Muscle of leg (tissue), 11 donors: ENCODE measurements around the gene DLX3. TPM values are rescaled to one million over a fixed set of nuclear protein-coding genes. Genes with fewer than 3 reads are reported as not detected.

Source experiments
- DNase-seq: peaks from one replicate; pipeline ENCODE4 v3.0.0; 2013
- H3K27ac ChIP-seq: one replicate; pipeline ENCODE4 v1.5.1; 2013; ENCODE audit warnings: mild to moderate bottlenecking, low read length, control low read depth
- H3K27me3 ChIP-seq: one replicate; pipeline ENCODE4 v1.6.1; 2013; ENCODE audit warnings: low read length; ENCODE audit not compliant: control insufficient read depth, insufficient read depth
- H3K36me3 ChIP-seq: one replicate; pipeline ENCODE4 v1.6.1; 2013; ENCODE audit warnings: low read length; ENCODE audit not compliant: control insufficient read depth, insufficient read depth
- H3K4me1 ChIP-seq: one replicate; pipeline ENCODE4 v1.6.1; 2013; ENCODE audit warnings: low read length; ENCODE audit not compliant: control insufficient read depth, insufficient read depth
- H3K4me3 ChIP-seq: one replicate; pipeline ENCODE4 v1.5.1; 2013; ENCODE audit warnings: low read length, control low read depth
- H3K9me3 ChIP-seq: replicated peaks from 2 replicates; pipeline ENCODE4 v1.6.1; 2013; ENCODE audit warnings: low read depth, low read length; ENCODE audit not compliant: control insufficient read depth
- WGBS: methylation state at CpG from one replicate; pipeline ENCODE4 v1.1.5; 2013; ENCODE audit warnings: missing lambda C conversion rate; ENCODE audit not compliant: insufficient coverage; 5-methylcytosine and 5-hydroxymethylcytosine counted together
- polyA plus RNA-seq, 8 donors: library from polyadenylated mRNA; unstranded; fragments of 120-200 nt; gene quantifications; one replicate each; pipeline versions ENCODE4 v1.2.1 to v1.2.3, GENCODE V29; 2013; ENCODE audit warnings: inconsistent platforms in 1 of 8, low replicate concordance in 1 of 8; ENCODE audit not compliant: insufficient read length in 8 of 8, insufficient read depth in 1 of 8
- total RNA-seq: library from RNA; stranded (reverse); fragments of 120-200 nt; gene quantifications from one replicate; pipeline ENCODE4 v1.2.4, GENCODE V29; 2013

The DLX3 gene
- total and polyA plus RNA-seq, 9 donors, result 0.06 to 1.1 (median 0.11) TPM; not detected in 4

- Histone ChIP-seq H3K9me3 (no peaks in the 10 kb centered on the region), H3K27me3 (peaks cover 64% of the 10 kb centered on the region), H3K27ac (no peak overlapping the region), H3K4me1 (no peaks in the 10 kb centered on the region), H3K36me3 (no peaks in the 10 kb centered on the region), H3K4me3 (no peak overlapping the region)
- no CpG with 5 or more reads among the region's 3 CpGs for WGBS
- DNase-seq, result no peak
These were observed 37.7 kb downstream of the DLX3 start for GRCh38 chr17:49957350-49957749.

- Histone ChIP-seq H3K9me3 (no peaks in the 10 kb centered on the region), H3K4me1 (no peaks in the 10 kb centered on the region), H3K4me3 (no peak overlapping the region), H3K27ac (no peak overlapping the region), H3K27me3 (peaks cover 64% of the 10 kb centered on the region), H3K36me3 (no peaks in the 10 kb centered on the region)
- DNase-seq, result no peak
- WGBS, result 61% methylated on average over 4 of the region's 4 CpGs
These were observed 38.2 kb downstream of the DLX3 start for GRCh38 chr17:49956780-49957179.

DNA sequence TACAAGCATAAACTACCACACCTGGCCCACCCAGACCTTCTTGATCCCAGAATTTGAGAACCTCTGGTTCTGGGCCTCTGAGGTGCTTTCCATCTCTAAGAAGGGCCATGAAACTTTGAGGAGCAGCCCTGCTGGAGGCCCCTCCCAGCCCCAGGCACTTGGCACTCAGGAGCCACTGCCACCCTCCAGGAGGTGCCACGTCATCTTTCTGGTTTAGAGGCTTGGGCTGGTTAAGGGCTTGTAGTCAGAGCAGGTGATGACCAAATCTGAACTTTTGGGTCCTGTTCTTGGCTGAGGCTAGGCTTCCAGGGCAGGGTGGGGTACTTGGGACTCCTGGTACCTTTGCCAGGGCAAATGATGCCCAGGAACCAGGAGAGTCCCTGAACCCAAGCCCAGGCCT, 39.9 kb downstream of the DLX3 start:
- Histone ChIP-seq H3K27me3 (peaks cover 65% of the 10 kb centered on the region), H3K4me3 (no peak overlapping the region)
- WGBS, result no CpG with 5 or more reads among the region's 1 CpG

GRCh38 chr17:49952912-49953497, 42.0 kb downstream of the DLX3 start:
- Histone ChIP-seq H3K4me3 (no peak overlapping the region), H3K9me3 (no peaks in the 10 kb centered on the region), H3K27me3 (peaks cover 60% of the 10 kb centered on the region), H3K27ac (no peak overlapping the region), H3K36me3 (no peaks in the 10 kb centered on the region), H3K4me1 (no peaks in the 10 kb centered on the region)
- WGBS, result 66% methylated on average over 4 of the region's 8 CpGs
- DNase-seq, result no peak

More for the DNA sequence above, 39.9 kb downstream of the DLX3 start:
- Histone ChIP-seq H3K9me3 (no peaks in the 10 kb centered on the region), H3K4me1 (no peaks in the 10 kb centered on the region), H3K27ac (no peak overlapping the region), H3K36me3 (no peaks in the 10 kb centered on the region)
- DNase-seq, result no peak

DNA sequence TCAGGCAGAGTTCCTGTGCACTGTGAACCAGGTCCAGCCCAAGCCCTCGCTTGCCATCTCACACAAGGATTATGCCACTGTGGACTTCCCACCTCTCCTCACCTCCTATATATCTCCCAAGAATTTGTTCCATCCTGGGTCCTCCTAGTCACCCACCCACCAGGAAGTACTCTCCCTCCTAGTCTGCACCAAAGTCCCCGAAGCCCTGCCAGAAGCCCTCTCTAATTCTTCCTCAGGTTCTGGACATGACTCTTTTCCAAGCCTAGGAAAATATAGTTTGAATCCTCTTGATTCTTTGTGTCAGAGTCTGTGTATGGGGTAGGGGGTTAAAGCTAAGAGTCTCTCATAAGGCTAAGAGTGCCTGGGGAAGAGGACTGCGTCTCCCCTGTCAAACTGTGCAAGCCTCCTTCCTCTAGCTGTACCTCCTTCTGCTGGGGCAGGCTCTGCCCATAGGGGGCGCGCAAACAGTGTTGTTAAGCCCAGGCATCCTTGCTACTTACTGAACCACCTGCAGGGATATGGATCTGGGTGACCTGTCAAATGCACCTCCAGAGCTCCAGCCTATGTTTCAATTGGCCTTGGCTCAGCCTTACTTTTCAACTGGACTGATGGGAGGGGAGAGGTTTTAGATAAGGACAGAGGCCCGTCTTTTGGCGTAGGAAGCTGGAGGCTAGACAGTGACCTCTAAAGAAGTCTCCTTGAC, 42.7 kb downstream of the DLX3 start:
- Histone ChIP-seq H3K36me3 (no peaks in the 10 kb centered on the region), H3K9me3 (no peaks in the 10 kb centered on the region), H3K4me3 (no peak overlapping the region), H3K27me3 (peaks cover 60% of the 10 kb centered on the region), H3K4me1 (no peaks in the 10 kb centered on the region), H3K27ac (no peak overlapping the region)
- 14% methylated on average over 4 of the region's 7 CpGs for WGBS
- DNase-seq, result peak; percentile 63

- no peaks in the 10 kb centered on the region for H3K36me3 ChIP-seq
- H3K4me3 ChIP-seq, result no peak overlapping the region
- DNase-seq, result no peak
- no peak overlapping the region for H3K27ac ChIP-seq
- WGBS, result 21% methylated on average over 11 of the region's 14 CpGs
- H3K4me1 ChIP-seq, result no peaks in the 10 kb centered on the region
- peaks cover 56% of the 10 kb centered on the region for H3K27me3 ChIP-seq
- no peaks in the 10 kb centered on the region for H3K9me3 ChIP-seq
These were observed 43.5 kb downstream of the DLX3 start for GRCh38 chr17:49951362-49952082.

GRCh38 chr17:49949634-49950033, 45.4 kb downstream of the DLX3 start:
- Histone ChIP-seq H3K9me3 (no peaks in the 10 kb centered on the region), H3K27ac (no peak overlapping the region), H3K4me3 (no peak overlapping the region), H3K4me1 (no peaks in the 10 kb centered on the region), H3K27me3 (peaks cover 65% of the 10 kb centered on the region), H3K36me3 (no peaks in the 10 kb centered on the region)
- 83% methylated on average over 2 of the region's 2 CpGs for WGBS
- DNase-seq, result no peak

DNA sequence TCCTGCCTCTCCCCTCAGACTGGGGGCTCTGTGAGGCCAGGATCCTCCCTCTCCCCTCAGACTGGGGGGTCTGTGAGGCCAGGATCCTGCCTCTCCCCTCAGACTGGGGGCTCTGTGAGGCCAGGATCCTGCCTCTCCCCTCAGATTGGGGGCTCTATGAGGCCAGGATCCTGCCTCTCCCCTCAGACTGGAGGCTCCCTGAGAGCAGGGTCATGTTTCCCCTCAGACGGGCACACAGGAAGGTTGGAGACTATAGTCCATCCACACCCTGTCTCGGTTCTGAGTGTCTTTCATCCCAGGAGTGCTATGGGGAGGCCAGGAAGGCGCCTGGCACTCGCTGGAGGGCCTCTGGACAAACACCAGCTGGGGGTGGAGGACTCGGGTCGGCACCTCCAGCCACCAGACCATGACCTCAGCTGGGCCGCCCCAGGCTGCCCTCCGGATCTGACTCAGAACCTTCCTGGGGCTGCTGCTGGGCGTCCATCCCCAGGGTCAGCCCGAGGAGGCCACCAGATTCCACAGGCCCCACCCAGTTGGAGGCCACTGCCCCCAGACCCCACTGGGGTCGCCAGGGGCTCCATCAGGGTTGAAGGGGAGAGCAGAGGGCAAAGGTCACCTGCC, 48.0 kb downstream of the DLX3 start:
- Histone ChIP-seq H3K4me3 (no peak overlapping the region), H3K27me3 (peaks cover 67% of the 10 kb centered on the region), H3K4me1 (no peaks in the 10 kb centered on the region), H3K9me3 (no peaks in the 10 kb centered on the region), H3K36me3 (no peaks in the 10 kb centered on the region), H3K27ac (no peak overlapping the region)
- no peak for DNase-seq
- WGBS, result 78% methylated on average over 9 of the region's 11 CpGs

DNA sequence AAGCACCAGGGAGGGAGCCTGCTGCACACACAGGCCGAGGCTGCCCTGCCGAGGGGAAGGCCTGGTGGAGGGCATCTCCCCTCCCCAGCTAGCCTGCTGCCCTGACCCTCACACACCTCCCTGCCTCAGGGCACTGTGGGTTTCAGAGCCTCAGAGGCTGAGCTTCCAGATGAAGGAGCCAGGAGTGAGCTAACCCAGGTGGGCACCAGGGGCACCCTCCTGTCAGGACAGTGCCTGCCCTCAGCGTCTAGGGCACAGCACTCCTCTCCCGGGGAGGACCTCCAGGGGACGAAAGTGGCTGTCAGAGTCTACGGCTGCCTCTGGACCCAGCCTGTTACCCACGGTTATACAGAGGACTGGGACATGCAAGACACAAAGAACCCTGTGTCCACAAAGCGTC, 48.8 kb downstream of the DLX3 start:
- Histone ChIP-seq H3K27ac (no peak overlapping the region), H3K4me3 (no peak overlapping the region), H3K4me1 (no peaks in the 10 kb centered on the region), H3K27me3 (peaks cover 65% of the 10 kb centered on the region), H3K36me3 (no peaks in the 10 kb centered on the region), H3K9me3 (no peaks in the 10 kb centered on the region)
- 65% methylated on average over 8 of the region's 8 CpGs for WGBS
- no peak for DNase-seq

GRCh38 chr17:49944273-49944870, 50.7 kb downstream of the DLX3 start:
- H3K27me3 ChIP-seq, result peaks cover 68% of the 10 kb centered on the region

More at GRCh38 chr17:49944273-49944870, 50.7 kb downstream of the DLX3 start:
- no peak for DNase-seq
- 16% methylated on average over 23 of the region's 26 CpGs for WGBS
- Histone ChIP-seq H3K4me1 (no peaks in the 10 kb centered on the region), H3K27ac (no peak overlapping the region), H3K9me3 (no peaks in the 10 kb centered on the region), H3K4me3 (no peak overlapping the region), H3K36me3 (no peaks in the 10 kb centered on the region)
